ENCODE data around the gene MEGF10. TPM values are rescaled to one million over a fixed set of nuclear protein-coding genes. Genes with fewer than 3 reads are reported as not detected.
A peak's percentile ranks its signal among the peaks of the same experiment; 100 is the strongest.

MEGF10 gene
- total and polyA plus RNA-seq, 2 of the 8 experiments (the other 6 are each of a cell fraction or from before 2014, with no cell fraction given), result 38.2 to 53.1 TPM

GRCh38 chr5:127313847-127314473, 23.4 kb downstream of the MEGF10 start (continued):
- TF ChIP-seq, protein P1, sequence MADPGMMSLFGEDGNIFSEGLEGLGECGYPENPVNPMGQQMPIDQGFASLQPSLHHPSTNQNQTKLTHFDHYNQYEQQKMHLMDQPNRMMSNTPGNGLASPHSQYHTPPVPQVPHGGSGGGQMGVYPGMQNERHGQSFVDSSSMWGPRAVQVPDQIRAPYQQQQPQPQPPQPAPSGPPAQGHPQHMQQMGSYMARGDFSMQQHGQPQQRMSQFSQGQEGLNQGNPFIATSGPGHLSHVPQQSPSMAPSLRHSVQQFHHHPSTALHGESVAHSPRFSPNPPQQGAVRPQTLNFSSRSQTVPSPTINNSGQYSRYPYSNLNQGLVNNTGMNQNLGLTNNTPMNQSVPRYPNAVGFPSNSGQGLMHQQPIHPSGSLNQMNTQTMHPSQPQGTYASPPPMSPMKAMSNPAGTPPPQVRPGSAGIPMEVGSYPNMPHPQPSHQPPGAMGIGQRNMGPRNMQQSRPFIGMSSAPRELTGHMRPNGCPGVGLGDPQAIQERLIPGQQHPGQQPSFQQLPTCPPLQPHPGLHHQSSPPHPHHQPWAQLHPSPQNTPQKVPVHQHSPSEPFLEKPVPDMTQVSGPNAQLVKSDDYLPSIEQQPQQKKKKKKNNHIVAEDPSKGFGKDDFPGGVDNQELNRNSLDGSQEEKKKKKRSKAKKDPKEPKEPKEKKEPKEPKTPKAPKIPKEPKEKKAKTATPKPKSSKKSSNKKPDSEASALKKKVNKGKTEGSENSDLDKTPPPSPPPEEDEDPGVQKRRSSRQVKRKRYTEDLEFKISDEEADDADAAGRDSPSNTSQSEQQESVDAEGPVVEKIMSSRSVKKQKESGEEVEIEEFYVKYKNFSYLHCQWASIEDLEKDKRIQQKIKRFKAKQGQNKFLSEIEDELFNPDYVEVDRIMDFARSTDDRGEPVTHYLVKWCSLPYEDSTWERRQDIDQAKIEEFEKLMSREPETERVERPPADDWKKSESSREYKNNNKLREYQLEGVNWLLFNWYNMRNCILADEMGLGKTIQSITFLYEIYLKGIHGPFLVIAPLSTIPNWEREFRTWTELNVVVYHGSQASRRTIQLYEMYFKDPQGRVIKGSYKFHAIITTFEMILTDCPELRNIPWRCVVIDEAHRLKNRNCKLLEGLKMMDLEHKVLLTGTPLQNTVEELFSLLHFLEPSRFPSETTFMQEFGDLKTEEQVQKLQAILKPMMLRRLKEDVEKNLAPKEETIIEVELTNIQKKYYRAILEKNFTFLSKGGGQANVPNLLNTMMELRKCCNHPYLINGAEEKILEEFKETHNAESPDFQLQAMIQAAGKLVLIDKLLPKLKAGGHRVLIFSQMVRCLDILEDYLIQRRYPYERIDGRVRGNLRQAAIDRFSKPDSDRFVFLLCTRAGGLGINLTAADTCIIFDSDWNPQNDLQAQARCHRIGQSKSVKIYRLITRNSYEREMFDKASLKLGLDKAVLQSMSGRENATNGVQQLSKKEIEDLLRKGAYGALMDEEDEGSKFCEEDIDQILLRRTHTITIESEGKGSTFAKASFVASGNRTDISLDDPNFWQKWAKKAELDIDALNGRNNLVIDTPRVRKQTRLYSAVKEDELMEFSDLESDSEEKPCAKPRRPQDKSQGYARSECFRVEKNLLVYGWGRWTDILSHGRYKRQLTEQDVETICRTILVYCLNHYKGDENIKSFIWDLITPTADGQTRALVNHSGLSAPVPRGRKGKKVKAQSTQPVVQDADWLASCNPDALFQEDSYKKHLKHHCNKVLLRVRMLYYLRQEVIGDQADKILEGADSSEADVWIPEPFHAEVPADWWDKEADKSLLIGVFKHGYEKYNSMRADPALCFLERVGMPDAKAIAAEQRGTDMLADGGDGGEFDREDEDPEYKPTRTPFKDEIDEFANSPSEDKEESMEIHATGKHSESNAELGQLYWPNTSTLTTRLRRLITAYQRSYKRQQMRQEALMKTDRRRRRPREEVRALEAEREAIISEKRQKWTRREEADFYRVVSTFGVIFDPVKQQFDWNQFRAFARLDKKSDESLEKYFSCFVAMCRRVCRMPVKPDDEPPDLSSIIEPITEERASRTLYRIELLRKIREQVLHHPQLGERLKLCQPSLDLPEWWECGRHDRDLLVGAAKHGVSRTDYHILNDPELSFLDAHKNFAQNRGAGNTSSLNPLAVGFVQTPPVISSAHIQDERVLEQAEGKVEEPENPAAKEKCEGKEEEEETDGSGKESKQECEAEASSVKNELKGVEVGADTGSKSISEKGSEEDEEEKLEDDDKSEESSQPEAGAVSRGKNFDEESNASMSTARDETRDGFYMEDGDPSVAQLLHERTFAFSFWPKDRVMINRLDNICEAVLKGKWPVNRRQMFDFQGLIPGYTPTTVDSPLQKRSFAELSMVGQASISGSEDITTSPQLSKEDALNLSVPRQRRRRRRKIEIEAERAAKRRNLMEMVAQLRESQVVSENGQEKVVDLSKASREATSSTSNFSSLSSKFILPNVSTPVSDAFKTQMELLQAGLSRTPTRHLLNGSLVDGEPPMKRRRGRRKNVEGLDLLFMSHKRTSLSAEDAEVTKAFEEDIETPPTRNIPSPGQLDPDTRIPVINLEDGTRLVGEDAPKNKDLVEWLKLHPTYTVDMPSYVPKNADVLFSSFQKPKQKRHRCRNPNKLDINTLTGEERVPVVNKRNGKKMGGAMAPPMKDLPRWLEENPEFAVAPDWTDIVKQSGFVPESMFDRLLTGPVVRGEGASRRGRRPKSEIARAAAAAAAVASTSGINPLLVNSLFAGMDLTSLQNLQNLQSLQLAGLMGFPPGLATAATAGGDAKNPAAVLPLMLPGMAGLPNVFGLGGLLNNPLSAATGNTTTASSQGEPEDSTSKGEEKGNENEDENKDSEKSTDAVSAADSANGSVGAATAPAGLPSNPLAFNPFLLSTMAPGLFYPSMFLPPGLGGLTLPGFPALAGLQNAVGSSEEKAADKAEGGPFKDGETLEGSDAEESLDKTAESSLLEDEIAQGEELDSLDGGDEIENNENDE (IDR thresholded peaks at IDR 0.05; ENCODE audit: insufficient replicate concordance, low read length), result no peak
- no peak for TF ChIP-seq POLR2AphosphoS5 (IDR thresholded peaks at IDR 0.05; ENCODE audit: low read depth, low read length)
- TF ChIP-seq SIX5 (IDR thresholded peaks at IDR 0.05; ENCODE audit: low read depth, low read length), result no peak
- no peak for TF ChIP-seq GABPA (IDR thresholded peaks at IDR 0.05; ENCODE audit: borderline replicate concordance, insufficient read depth, low read length)
- no peak for TF ChIP-seq BRCA1 (IDR thresholded peaks at IDR 0.05; ENCODE audit: low read depth, low read length)
- peak; percentile 69 to 78 for TF ChIP-seq RAD21 (IDR thresholded peaks at IDR 0.05 in 1 of 2, conservative IDR thresholded peaks at IDR 0.05 in 1 of 2; ENCODE audit: low read depth in 2 of 2, low read length in 2 of 2)
- TF ChIP-seq BACH1 (IDR thresholded peaks at IDR 0.05; ENCODE audit: low read length), result no peak
- TF ChIP-seq ATF2 (IDR thresholded peaks at IDR 0.05; ENCODE audit: low read length), result 0 out of 2 replicates have a peak, but pooled peaks have one; percentile 40

All from H1 (cell line).